Uterus (tissue), 2 donors: ENCODE results near the gene PCDHGA3.
"Not testable (repeated sequence)": the region's sequence is repeated elsewhere in the genome, so short reads cannot be mapped to it uniquely, and the experiment has no call there.

Experiments
- CTCF ChIP-seq, 4 experiments: fragments of 200-600 bp in 2 of 4; fragments of 450-650 bp in 2 of 4; sonication (generic) in 2 of 4; IDR thresholded peaks; one replicate each; pipeline ENCODE4 v1.5.1; 2016 to 2019; ENCODE audit warnings: antibody characterized with exemption in 4 of 4, mild to moderate bottlenecking in 2 of 4, moderate library complexity in 1 of 4
- POLR2A ChIP-seq, 2 donors: fragments of 450-650 bp; IDR thresholded peaks; one replicate each; pipeline ENCODE4 v1.6.1; 2016; ENCODE audit warnings: antibody characterized with exemption in 2 of 2, mild to moderate bottlenecking in 1 of 2, moderate library complexity in 1 of 2

- TF ChIP-seq POLR2A, CTCF (IDR thresholded peaks at IDR 0.05): not testable (repeated sequence)
Measured at GRCh38 chr5:141375444-141376155, 32.0 kb downstream of the PCDHGA3 start.
